Suprapubic skin (tissue), 3 donors: ENCODE data around the gene ADAMTS12.

Experiments used
- CTCF ChIP-seq, 2 donors: fragments of 200-600 bp in 1 of 2; fragments of 450-650 bp in 1 of 2; sonication (generic) in 1 of 2; IDR thresholded peaks; one replicate each; pipeline ENCODE4 v1.5.1; 2016 to 2019; ENCODE audit warnings: antibody characterized with exemption in 2 of 2, mild to moderate bottlenecking in 1 of 2, moderate library complexity in 1 of 2
- EP300 ChIP-seq: sonication (generic); formaldehyde crosslinking; IDR thresholded peaks from one replicate; pipeline ENCODE4 v1.6.1; 2017; ENCODE audit warnings: antibody characterized with exemption
- POLR2A ChIP-seq, 2 donors: fragments of 450-650 bp; IDR thresholded peaks; one replicate each; pipeline ENCODE4 v1.6.1; 2017; ENCODE audit warnings: antibody characterized with exemption in 2 of 2, mild to moderate bottlenecking in 2 of 2, moderate library complexity in 2 of 2

GRCh38 chr5:33941090-33941489 is 49.3 kb upstream of the ADAMTS12 start:
- TF ChIP-seq CTCF (IDR thresholded peaks at IDR 0.05) (no peak), EP300 (no peak), POLR2A (IDR thresholded peaks at IDR 0.05) (no peak)
